GM10847 (cell line): ENCODE results near the gene UGT1A10.

Experiments
- POLR2A ChIP-seq: IDR thresholded peaks from 2 replicates; pipeline ENCODE4 v1.6.1; 2011; ENCODE audit not compliant: insufficient read length; ENCODE audit errors: extremely low read depth

UGT1A10 gene

DNA sequence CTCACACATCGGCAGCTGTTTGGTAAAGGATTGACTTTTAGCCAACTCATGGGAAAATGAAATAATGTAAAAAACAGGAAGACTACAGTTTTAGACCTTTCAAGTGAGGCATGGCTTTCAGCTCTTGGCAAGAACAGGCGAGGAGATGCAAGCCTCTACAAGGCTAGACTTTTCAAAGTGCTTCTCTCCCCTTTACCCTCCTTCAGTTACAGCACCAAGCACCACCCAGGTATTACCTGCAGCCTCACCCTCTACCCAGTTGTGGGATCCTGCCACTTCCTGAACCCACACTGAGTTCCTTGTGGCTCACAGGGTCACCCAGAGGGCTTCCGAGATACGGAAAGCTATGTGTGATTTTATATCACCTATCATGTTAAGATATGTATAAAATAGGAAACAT, 14.7 kb downstream of the UGT1A10 start:
- no peak for TF ChIP-seq POLR2A

DNA sequence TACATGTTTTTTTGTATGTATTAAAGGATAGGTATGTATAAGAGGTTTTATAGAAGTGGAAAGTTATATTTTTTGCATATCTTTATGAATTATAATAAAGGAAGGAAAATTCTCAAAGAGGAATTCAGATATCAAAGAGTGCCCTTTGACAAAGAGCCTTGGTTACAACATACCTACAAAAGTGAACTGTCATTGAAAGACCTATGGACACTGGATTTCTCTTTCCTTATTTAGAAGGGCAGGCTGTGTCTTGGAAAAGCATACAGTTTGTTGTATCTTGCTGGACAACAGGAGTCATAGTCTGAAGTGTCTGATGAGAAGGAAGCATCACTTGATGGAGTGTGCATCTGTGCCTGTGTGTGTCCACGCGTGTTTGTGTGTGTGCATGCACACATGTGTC, 15.2 kb downstream of the UGT1A10 start:
- no peak for TF ChIP-seq POLR2A

DNA sequence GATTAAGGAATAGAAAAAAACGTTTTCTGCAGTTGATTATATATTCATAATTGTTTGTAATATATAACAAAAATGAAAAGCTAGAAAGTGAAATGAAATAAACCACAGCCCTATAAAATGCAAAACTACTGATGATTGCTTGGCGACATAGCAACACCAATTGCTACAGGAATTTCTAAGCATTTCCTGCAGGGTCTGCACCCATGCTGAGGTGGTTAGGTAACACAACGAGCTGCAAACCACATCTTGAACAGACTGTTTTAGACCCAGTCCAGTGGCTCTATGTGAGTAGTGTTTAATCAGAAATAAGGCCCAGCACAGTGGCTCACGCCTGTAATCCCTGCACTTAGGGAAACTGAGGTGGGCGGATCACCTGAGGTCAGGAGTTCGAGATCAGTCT, 18.3 kb downstream of the UGT1A10 start:
- TF ChIP-seq POLR2A: no peak

DNA sequence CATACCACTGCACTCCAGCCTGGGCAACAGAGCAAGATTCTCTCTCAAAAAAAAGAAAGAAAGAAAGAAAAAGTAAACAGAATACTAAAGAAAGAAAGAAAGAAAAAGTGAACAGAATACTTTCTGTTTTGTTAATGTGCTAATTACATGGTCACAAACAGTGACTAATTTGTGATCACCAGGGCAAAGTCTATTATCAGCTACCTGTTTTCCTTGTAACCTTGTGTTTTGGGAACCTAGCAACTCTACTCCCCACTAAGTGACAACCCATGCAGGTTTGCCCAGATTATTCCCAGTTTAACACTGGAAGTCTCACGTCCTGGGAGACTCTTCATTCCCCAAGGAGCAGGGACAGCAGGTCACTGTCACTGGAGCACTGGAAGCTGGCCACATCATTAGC, 18.8 kb downstream of the UGT1A10 start:
- TF ChIP-seq POLR2A: no peak

DNA sequence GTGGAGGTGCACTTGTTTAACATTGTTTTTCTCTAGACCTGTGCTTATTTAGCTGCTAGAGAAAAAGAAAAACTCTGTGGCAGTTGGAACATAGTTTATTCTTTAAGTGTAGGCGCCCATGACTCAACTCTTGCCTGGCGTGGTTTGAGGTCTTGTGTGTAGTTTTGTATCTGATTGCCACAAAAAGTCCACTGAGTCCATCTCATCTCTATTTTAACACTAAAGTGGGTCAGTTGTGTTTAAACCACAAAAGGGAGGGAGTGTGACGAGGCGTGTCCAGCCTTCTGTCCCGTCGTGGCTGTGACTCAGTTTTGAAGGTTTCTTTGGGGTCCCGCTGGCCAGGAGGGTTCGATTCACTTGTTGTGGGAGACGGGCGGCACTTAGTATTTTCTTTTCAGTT, 20.2 kb downstream of the UGT1A10 start:
- no peak for TF ChIP-seq POLR2A

DNA sequence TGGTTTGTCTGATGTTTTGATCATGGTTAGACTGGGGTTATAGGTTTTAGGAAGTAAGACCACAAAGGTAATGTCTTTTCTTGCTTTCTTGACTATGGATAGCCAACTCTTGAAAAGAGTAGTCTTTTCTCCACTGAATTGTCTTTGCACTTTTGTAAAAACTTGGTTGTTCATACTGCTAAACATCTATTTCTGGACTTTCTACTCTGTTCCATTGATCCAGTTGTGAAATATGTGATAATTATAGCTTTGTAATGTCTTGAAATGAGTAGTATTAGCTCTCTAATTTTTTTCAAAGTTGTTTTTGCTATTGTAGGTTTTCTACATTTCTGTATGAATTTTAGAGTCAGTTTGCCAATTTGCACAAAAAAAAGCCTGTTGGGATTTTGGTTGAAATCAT, 22.4 kb downstream of the UGT1A10 start:
- no peak for TF ChIP-seq POLR2A

DNA sequence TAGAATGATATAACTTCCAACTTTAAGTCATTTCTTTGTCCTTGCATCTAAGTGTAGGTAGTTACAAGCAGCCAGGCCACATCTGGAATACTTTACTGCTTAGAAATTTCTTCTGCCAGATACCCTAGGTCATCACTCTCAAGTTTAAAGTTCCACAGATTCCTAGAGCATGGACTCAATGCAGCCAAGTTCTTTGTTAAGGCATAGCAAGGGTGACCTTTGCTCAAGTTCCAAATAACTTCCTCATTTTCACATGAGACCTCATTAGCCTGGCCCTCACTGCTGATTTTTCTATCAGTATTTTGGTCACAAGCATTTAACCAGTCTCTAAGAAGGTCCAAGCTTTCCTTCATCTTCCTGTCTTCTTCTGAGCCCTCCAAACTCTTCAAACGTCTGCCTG, 27.7 kb downstream of the UGT1A10 start:
- TF ChIP-seq POLR2A: no peak

DNA sequence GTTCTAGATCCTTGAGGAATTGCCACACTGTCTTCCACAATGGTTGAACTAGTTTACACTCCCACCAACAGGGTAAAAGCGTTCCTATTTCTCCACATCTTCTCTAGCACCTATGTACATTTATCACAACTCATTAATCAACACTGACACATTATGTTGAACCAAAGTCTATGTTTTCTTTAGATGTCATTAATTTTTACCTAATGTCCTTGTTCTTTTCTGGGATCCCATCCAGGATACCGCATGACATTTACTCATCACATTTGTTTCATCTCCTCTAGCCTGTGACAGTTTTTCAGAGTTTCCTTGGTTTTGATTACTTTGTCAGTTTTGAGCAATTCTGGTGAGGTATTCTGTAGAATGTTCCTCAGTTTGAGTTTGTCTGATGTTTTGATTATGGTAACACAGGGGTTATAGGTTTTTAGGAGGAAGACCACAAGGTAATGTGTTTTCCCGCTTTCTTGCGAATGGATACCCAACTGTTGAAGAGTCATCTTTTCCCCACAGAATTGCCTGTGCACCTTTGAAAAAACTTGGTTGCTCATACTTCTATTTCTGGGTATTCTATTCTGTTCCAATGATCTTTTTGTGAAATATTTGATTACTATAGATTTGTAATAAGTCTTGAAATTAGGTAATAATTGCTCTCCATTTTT, 32.5 kb downstream of the UGT1A10 start:
- no peak for TF ChIP-seq POLR2A

DNA sequence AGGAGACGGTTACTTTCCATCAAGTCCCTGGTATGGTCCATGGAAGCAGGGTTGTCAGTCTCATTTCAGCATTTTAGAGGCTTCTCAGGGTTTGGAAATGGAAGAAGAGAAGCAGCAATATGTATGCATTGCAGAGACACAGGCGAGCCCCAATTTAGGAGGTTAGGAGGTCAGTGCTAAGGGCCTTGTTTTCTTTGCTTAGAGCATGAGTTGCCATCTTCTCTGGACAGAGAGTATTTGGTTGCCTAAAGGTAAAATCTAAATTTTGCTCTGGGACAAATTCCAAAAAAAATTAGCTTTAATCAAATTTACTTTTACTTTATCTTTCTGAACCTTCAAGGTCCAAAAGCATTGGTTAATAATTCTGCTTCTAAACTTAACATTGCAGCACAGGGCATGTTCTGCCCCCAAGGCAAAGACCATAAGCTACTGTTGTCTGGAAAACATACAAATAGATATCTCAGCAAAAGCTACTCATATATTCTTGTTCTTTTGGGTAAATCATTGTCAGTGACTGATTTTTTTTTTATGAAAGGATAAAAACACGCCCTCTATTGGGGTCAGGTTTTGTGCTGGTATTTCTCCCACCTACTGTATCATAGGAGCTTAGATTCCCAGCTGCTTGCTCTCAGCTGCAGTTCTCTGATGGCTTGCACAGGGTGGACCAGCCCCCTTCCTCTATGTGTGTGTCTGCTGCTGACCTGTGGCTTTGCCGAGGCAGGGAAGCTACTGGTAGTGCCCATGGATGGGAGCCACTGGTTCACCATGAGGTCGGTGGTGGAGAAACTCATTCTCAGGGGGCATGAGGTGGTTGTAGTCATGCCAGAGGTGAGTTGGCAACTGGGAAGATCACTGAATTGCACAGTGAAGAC, 35.3 kb downstream of the UGT1A10 start, which contains the start of gene UGT1A9:
TSS of gene UGT1A9 (plus strand) at position 609 of the 872 bp plus-strand sequence. CDS start at position 646, 37 bp downstream.
- no peak for TF ChIP-seq POLR2A

DNA sequence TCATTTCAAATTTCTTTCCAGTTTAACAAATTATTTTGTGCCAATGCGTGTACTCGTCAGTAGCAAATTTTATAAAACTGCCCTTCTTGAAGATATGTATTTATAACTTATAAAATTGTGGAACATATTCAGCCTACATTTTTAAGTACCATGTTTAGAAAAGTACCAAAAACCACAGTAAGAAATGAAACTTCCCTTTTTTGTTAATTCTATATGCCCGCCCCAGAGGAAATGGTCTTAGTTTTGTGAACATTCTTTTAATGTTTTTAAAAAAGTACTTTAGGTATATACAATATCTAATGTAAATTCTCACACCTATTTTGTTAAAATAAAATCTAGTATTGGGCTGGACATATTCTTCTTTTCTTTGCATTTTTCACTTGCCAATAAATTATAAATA, 36.6 kb downstream of the UGT1A10 start:
- no peak for TF ChIP-seq POLR2A

DNA sequence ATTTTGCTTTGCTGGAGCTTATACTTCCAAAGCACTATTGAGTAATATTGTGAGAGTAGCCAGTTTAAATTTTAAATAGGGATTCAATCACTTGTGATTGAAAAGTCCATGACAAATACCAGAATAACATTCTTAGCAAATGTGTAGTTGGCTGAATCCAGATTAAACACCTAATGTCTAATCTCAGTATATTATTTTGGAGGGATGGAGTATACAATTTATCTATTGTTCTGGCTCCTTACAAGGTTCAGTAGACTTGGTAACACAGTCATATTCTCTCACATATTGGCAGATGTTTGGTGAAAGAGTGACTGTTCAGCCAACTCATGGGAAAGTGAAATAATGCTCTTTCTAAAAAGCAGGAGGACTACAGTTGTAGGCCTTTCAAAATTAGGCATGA, 37.6 kb downstream of the UGT1A10 start:
- TF ChIP-seq POLR2A: no peak

DNA sequence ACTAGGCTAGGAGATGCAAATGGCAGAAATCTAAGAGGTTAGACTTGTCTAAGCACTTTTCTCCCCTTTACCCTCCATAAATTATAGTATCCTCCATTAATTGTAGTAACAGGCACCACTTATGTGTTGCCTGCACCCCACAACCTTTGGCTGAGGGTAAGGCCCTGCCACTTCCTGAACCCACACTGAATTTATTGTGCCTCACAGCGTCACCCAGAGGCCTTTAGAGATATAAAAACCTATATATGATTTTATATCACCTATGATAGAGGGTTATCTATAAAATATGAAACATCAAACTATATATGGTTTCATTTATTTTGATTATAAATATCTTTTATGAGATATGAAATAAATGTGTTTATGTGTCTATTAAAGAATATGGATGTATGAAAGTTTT, 38.1 kb downstream of the UGT1A10 start:
- TF ChIP-seq POLR2A: no peak

DNA sequence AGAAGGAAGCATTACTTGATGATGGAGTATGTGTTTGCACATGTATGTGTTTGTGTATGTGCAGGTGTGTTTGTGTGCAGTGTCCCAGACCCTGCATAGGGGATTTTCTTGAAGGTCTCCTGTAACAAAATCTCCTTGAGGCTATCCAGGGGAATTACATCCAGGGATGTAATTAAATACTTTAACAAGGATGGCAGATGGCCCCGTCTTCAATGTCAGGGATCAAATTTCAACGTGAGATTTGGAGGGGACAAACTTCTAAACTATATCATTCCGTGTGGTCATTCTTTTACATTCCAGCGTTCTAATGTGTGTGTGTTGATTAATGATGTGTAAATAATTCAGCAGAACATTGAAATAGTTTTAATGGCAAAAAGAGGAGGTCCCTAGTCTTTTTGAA, 38.7 kb downstream of the UGT1A10 start:
- no peak for TF ChIP-seq POLR2A

DNA sequence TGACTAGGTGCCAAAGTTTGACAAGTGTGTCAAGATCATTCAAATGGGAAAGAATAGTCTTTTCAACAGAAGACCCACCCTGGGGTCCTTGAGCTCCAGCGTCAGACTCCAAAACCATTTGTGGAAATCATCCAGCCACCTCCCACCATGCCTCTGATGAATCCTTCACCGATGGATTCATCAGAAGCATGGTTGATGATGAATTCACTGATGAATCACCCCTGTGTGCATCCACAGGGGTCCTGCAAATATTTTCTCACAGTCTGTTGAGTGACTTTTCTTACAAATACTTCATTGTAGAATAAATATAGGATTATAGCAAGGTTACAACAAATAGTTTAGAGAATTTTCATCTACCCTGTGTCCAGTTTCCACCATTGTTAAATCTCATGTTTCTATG, 39.8 kb downstream of the UGT1A10 start:
- no peak for TF ChIP-seq POLR2A

DNA sequence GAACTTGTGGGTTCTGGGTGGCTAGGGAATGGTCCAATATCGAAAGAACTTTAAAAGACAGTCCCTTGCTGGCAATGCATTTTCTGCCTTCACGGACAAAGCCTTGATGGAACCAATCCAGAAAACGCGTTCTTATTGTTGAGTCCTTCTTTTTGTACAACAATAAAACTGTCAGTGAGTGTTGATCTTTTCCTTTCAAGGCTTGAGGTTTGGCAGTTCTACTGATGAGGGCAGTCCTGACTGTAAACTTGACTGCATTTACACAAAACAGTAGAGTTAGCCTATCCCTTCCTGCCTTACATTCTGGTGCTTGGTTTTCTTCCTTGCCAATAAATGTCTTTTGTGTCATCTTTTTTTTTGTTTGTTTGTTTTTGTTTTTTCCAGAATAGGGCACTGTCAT, 42.9 kb downstream of the UGT1A10 start:
- no peak for TF ChIP-seq POLR2A

DNA sequence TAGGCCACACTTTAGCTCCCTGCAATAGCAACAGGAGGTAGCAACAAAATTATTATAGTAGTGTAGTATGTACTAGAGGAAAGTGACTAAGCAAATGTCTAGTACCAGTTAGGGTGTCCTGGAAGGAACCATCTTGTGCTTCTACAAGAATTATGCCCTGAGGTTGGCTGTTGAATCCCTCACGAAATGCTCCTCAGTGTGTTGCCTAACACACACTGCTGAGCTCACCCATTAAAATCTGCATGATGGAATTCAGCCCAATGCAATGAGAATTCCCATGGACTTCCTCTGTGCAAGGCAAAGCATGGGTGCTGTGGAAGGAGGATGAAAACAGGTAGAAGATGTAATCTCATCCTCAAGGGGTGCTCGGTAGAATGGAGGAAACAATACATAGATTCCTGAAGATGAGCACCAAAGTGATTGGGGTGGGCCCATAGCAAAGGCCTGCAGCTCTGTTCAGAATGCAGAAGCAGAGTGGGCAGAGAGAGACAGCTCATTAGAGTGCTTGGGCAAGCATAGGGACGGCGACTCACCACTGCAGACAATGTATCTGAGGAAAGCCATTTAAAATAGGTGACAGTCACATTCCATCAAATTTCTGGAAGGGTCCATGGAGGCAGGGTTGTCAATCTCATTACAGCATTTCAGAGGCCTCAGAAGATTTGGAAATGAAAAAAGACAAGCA, 44.3 kb downstream of the UGT1A10 start:
- no peak for TF ChIP-seq POLR2A
